Inferior parietal cortex (tissue), 1 donor: ENCODE data around the gene IRF2BPL.

Source experiments
- DNase-seq: peaks from one replicate; pipeline ENCODE4 v3.0.0-alpha.2; 2016; ENCODE audit errors: extremely low spot score

The IRF2BPL gene

GRCh38 chr14:77028384-77029231 is at the start of gene IRF2BPL:
Gene IRF2BPL (minus strand): TSS chr14:77028708. CDS start chr14:77027792, 916 bp downstream.
- DNase-seq: peak; percentile 95

DNA sequence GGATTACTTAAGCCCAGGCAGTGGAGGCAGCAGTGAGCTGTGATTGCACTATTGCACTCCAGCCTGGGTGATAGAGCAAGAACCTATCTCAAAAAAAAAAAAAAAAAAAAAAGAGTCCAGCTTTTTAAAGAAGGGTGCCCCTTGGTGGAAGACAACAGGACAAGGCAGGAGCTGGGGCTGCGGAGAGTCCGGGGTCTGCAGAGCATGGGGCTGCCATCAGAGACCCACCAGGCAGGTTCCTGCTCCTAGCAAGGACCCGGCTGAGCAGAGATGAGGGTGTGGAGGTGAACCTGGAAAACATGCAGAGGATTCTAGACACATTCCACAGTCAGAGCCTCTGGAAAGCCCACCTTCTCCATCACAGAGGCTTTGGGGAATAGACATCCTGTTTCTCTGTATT is 48.5 kb upstream of the IRF2BPL start:
- no peak for DNase-seq

DNA sequence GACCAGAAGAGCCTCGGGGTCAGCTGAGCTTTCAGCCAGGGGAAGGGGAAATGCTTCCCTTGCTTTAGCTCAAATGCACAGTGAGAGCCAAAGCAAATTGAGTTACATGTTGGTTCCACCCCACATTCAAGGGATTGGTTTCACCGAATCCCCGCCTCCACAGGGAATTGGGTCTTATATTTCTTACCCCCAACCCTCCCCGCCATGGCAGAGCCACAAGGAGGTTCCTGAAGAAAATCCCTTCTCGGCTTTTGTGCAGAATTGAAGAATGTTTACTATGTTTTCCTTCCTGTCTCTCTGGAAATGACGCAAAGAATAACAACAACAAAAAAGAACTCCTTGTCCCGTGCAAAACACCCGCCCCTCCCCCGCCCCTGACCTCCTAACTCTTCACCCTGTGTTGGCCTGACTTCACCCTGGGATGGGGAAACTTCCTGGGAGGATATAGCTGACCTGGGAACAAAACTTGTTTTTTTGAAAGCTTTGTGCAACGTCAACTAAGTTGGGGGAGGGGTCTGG is 47.7 kb upstream of the IRF2BPL start:
- DNase-seq: no peak

DNA sequence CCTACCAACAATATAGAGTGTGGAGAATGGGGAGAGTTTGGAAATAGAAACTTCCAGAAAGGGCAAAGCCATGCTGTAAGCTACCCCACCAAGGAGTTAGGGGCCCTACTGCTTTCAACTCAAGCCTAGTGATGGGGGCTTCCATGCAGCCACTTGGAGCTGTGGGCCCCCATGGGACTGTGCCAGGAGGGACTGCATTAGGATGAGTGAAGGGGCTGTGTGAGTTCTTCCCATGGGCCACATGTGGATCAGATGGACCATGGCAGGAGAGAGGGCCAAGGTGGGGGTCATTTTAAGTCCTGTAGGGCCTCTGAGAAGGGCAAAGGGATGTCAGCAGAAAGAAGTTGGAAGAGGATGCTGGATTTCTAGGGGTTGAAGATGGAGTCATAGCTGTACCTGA is 46.5 kb upstream of the IRF2BPL start:
- DNase-seq: no peak

DNA sequence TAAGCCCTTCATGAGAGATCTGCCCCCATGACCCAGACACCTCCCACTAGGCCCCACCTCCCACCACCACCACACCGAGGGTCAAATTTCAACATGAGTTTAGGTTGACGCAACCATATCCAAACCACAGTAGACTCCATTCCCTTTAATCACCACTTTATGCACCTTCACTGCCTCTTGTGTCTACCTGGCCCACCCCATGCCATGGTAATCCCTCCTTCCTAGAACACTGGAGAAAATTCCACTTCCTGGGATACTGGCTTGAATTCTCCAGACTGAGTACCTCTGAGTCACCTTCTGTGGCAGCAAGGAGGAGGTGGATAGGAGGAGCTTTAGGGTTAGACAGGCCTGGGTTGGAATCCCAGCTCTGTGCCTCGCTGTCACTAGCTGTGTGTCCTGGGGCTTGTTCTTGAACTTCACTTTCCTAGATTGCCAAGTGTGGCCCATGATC is 43.5 kb upstream of the IRF2BPL start:
- no peak for DNase-seq

DNA sequence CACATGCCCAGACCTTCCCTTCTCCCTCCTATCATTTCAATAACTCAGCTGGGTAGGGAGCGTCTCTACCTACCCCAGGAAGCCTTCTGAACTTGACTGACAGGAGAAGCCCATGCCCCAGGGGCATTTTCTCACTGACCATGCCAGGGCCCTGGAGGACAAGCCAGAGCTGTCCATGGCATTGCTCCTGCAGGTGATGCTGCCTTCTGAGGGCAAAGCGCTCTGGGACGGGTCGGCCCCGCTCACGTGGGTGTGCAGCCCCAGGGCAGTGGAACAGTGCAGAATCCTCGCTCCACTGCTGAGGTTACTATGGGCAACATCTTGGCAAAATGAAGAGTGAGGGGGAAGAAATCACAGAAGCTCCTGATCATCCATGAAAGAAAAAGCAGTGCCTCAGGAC is 41.0 kb upstream of the IRF2BPL start:
- no peak for DNase-seq

DNA sequence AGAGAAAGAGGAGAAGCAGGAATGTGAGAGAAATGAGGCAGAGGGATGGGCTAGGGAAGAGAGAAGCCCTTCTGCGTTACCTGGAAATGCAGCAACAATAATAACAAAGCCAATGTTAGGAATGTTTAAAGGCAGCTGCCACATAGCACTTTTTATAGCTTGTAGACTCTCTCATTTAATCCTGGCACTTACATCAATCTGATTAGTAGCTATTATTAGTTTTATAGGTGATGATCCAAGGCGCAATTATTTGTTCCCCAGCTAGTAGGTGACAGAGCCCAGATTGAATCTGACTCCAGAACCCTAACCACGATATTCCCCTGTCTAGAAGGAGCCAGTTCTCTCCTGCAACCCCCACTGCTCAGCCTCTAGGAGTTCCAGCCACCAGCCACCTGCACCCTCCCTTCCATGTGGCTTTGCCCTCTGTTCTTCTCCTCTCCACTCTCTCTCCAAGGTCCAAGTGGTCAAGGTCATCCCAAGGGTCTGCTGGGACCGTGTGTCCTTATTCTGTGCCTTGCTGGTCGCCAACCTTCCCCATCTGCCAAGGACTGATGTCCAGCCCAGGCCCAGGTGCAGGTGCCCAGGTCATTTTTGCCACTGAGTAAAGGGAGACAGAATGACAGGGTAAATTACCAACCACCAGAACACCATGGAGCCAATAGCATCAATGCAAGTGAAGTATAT is 40.2 kb upstream of the IRF2BPL start:
- no peak for DNase-seq

- DNase-seq: peak; percentile 71
Measured at GRCh38 chr14:77067632-77068516, 39.4 kb upstream of the IRF2BPL start.

- DNase-seq: no peak
Measured at GRCh38 chr14:77066578-77067172, 38.2 kb upstream of the IRF2BPL start.

- no peak for DNase-seq
Measured at GRCh38 chr14:77065851-77066577, 37.5 kb upstream of the IRF2BPL start.

GRCh38 chr14:77064521-77065178 is 36.1 kb upstream of the IRF2BPL start:
- DNase-seq: no peak

GRCh38 chr14:77063571-77064171 is 35.2 kb upstream of the IRF2BPL start:
- peak; percentile 67 for DNase-seq

GRCh38 chr14:77062261-77062660 is 33.8 kb upstream of the IRF2BPL start:
- no peak for DNase-seq

- DNase-seq: no peak
Measured at GRCh38 chr14:77061630-77062257, 33.2 kb upstream of the IRF2BPL start.

- peak; percentile 83 for DNase-seq
Measured at GRCh38 chr14:77059276-77059915, 30.9 kb upstream of the IRF2BPL start.

DNA sequence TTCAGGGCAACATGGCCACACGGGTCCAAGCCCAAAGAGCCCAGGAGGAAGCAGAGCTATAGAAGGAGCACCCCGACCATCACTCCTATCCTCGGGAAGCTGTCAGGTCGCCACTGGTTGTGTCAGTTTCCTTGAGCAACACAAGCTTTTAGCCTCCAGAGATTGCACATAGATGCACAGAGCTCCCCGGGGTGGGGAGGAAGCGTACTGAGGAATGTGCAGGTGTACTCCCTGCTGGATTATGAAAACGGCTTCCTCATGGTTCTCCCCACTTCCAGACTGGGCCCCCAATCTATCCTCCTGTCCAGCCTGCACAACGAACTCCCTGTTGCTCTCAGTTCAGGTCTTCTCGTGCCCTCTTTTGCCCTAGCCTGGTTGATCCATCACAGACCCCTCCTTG is 30.3 kb upstream of the IRF2BPL start:
- DNase-seq: no peak

DNA sequence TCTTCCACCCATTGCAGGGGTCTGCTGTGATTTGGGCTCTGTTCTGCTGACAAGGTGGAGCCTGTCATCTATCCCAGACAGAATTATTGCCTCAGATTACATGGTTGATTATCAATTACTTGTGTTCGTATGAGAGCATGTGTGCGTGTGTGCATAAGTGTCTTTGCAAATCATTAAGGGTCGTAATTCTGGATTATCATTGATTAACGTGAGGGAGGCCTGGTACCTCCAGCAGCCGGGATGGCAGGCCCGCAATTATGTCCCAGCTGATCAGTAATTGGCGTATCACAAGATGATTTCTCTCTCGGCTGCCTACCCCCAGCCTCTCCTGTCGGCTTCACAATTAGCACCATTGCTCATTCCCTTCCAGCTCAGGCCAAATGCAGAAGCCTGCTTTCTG is 29.6 kb upstream of the IRF2BPL start:
- no peak for DNase-seq

DNA sequence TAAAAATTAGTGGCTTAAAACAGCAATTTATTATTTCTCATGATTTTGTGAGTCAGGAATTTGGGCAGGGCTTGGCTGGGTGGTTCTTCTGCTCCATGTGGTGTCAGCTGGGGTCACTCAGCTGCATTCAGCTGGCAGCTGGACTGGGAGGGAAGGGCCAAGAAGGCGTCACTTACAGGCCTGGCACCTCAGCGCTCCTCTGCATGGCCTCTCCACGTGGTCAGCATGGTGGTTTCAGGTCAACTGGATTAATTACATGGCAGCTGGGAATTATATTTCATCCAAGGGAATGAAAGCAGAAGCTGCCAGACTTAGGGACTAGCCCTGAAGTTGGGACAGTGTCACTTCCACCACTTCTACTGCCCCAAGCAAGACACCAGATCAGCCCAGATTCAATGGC is 27.5 kb upstream of the IRF2BPL start:
- DNase-seq: no peak

- DNase-seq: no peak
Measured at GRCh38 chr14:77055306-77055705, 26.8 kb upstream of the IRF2BPL start.
